BE2C (cell line): ENCODE data around the gene SYT13. TPM values are rescaled to one million over a fixed set of nuclear protein-coding genes. Genes with fewer than 3 reads are reported as not detected.
A peak's percentile ranks its signal among the peaks of the same experiment; 100 is the strongest.

Experiments
- DNase-seq: peaks from one replicate; pipeline ENCODE4 v3.0.0-alpha.2; 2020
- H3K27me3 ChIP-seq: fragments of 250-450 bp; sonication (Bioruptor Pico); 2 replicates; pipeline ENCODE4 v1.5.1; 2020; ENCODE audit warnings: mild to moderate bottlenecking
- H3K36me3 ChIP-seq: fragments of 250-450 bp; sonication (Bioruptor Pico); 2 replicates; pipeline ENCODE4 v1.5.1; 2020; ENCODE audit warnings: mild to moderate bottlenecking
- H3K4me1 ChIP-seq: fragments of 250-450 bp; sonication (Bioruptor Pico); 2 replicates; pipeline ENCODE4 v1.5.1; 2020
- H3K4me3 ChIP-seq: 2 replicates; pipeline ENCODE4 v1.5.1; 2011; ENCODE audit warnings: low read depth, low read length
- H3K9me3 ChIP-seq: fragments of 250-450 bp; sonication (Bioruptor Pico); 2 replicates; pipeline ENCODE4 v1.5.1; 2020
- polyA plus RNA-seq: library from polyadenylated mRNA; unstranded; fragments of >200 nt; gene quantifications from one replicate; pipeline ENCODE4 v1.2.1, GENCODE V29; 2012; ENCODE audit warnings: low read depth, missing spikeins; ENCODE audit not compliant: insufficient read length, insufficient read depth
- TF ChIP-seq, protein P1 (sequence below): IDR thresholded peaks from 2 replicates; pipeline ENCODE4 v1.5.1; 2012; ENCODE audit warnings: mild to moderate bottlenecking, low read depth, low read length

The SYT13 gene, protein sequence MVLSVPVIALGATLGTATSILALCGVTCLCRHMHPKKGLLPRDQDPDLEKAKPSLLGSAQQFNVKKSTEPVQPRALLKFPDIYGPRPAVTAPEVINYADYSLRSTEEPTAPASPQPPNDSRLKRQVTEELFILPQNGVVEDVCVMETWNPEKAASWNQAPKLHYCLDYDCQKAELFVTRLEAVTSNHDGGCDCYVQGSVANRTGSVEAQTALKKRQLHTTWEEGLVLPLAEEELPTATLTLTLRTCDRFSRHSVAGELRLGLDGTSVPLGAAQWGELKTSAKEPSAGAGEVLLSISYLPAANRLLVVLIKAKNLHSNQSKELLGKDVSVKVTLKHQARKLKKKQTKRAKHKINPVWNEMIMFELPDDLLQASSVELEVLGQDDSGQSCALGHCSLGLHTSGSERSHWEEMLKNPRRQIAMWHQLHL
- 0.52 TPM for polyA plus RNA-seq

DNA sequence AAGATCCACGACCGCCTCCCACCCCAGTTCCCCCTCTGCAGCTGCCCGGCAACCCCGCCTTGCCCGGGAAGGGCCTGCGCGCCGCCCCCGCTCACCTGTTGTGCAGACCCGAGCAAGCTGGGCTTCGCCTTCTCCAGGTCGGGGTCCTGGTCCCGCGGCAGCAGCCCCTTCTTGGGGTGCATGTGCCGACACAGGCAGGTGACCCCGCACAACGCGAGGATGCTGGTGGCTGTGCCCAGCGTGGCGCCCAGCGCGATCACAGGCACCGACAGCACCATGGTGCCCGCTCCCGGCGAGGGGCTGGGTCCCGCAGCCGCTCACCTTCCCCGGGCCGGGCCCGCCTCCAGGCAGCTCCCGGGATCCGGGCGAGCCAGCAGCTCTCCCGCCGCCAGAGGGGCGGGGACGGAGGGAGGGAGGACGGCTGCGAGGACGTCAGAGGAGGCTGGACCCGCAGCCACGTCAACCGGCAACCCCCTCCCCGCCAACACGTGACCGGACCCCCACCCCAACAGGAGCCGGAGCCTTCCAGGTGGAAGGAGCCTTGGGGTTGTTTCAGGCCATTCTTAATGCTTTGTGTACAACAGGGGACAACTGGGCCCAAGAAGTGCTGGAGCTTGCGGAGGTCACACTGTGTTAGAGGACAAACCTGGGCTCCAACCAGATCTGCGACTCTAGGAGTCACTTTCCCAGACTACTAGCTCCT is at the start of gene SYT13:
TSS of gene SYT13 (minus strand) at position 412 of the 703 bp plus-strand sequence. CDS start at position 278, 134 bp downstream.
- Histone ChIP-seq H3K9me3 (no peaks in the 10 kb centered on the region), H3K36me3 (no peaks in the 10 kb centered on the region), H3K4me1 (no peaks in the 10 kb centered on the region), H3K4me3 (no peak within 1 kb of the TSS), H3K27me3 (peaks cover 14% of the 10 kb centered on the region)
- peak; percentile 11 for DNase-seq
- TF ChIP-seq, protein P1, sequence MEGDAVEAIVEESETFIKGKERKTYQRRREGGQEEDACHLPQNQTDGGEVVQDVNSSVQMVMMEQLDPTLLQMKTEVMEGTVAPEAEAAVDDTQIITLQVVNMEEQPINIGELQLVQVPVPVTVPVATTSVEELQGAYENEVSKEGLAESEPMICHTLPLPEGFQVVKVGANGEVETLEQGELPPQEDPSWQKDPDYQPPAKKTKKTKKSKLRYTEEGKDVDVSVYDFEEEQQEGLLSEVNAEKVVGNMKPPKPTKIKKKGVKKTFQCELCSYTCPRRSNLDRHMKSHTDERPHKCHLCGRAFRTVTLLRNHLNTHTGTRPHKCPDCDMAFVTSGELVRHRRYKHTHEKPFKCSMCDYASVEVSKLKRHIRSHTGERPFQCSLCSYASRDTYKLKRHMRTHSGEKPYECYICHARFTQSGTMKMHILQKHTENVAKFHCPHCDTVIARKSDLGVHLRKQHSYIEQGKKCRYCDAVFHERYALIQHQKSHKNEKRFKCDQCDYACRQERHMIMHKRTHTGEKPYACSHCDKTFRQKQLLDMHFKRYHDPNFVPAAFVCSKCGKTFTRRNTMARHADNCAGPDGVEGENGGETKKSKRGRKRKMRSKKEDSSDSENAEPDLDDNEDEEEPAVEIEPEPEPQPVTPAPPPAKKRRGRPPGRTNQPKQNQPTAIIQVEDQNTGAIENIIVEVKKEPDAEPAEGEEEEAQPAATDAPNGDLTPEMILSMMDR = no peak

- H3K27me3 ChIP-seq = no peaks in the 10 kb centered on the region
- TF ChIP-seq, protein P1 = no peak
- no peaks in the 10 kb centered on the region for H3K4me1 ChIP-seq
These were observed 49.3 kb upstream of the SYT13 start for GRCh38 chr11:45335434-45335833.

GRCh38 chr11:45334836-45335235 is 48.7 kb upstream of the SYT13 start:
- no peak for DNase-seq

More at GRCh38 chr11:45335434-45335833, 49.3 kb upstream of the SYT13 start:
- no peak for DNase-seq
- Histone ChIP-seq H3K36me3 (no peaks in the 10 kb centered on the region), H3K4me3 (no peak overlapping the region), H3K9me3 (no peaks in the 10 kb centered on the region)

GRCh38 chr11:45334410-45334809 is 48.3 kb upstream of the SYT13 start:
- Histone ChIP-seq H3K27me3 (no peaks in the 10 kb centered on the region), H3K9me3 (no peaks in the 10 kb centered on the region), H3K4me1 (no peaks in the 10 kb centered on the region), H3K4me3 (no peak overlapping the region), H3K36me3 (no peaks in the 10 kb centered on the region)
- DNase-seq = no peak
- TF ChIP-seq, protein P1 = no peak

More at GRCh38 chr11:45334836-45335235, 48.7 kb upstream of the SYT13 start:
- TF ChIP-seq, protein P1 = no peak
- Histone ChIP-seq H3K4me1 (no peaks in the 10 kb centered on the region), H3K9me3 (no peaks in the 10 kb centered on the region), H3K4me3 (no peak overlapping the region), H3K27me3 (no peaks in the 10 kb centered on the region), H3K36me3 (no peaks in the 10 kb centered on the region)

GRCh38 chr11:45333001-45333971 is 47.1 kb upstream of the SYT13 start:
- Histone ChIP-seq H3K9me3 (no peaks in the 10 kb centered on the region), H3K4me3 (no peak overlapping the region), H3K4me1 (no peaks in the 10 kb centered on the region), H3K27me3 (no peaks in the 10 kb centered on the region), H3K36me3 (no peaks in the 10 kb centered on the region)
- TF ChIP-seq, protein P1 = no peak
- DNase-seq = peak; percentile 15
